Myometrial cell (primary cell): ENCODE measurements around the gene MYB. TPM values are rescaled to one million over a fixed set of nuclear protein-coding genes. Genes with fewer than 3 reads are reported as not detected.

Experiments used
- total RNA-seq: library from RNA; depleted of rRNA; stranded (reverse); fragments of >200 nt; gene quantifications from 2 replicates; pipeline ENCODE4 v1.2.3, GENCODE V29; 2015

Gene MYB
- 2.5 and 4.0 TPM in 2 replicates for total RNA-seq

DNA sequence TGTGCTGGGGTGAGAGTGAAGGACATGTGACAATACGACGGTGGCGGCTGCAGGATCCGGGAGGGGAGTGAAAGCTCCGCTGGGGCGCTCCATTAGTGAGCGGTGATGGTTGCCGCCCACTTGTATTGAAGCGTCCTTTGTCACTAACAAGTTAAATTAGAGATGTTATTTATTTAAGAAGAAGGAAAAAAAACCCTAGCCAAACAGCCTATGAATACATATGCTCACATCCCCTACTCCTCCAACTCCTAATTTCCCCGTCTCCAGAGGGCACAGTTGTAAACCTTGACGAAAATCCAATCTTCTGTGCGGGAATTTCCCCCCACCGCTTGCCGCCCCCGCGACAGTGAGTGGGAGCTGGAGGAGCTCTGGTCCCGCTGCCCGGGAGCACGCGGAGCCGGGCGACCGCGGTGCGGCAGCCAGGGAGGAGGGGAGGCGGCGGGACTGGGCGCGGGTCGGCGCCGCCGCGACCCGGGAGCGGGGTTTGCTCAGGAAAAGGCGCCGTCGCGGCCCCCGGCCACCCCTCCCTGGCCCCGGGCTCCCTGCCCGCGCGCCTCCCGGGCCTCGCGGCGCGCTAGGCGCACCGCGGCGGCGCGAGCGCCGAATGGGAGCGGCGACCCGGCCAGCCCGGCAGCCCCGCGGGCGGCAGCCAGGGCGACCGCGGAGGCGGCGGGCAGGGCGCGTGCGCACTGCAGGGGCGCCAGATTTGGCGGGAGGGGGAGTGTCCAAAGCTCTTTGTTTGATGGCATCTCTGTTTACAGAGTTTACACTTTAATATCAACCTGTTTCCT is at the start of gene MYB:
Gene MYB, plus strand, starts transcription at position 767 of the 791 bp plus-strand sequence. CDS start 206 bp downstream, outside the sequence.

Other genes with a start within 250 kb of the MYB start
- gene ALDH8A1, start 231.2 kb upstream of the MYB start, total RNA-seq, result 1.6 TPM in 1 of 2 replicates, not detected in the other
- 56.2 and 122 TPM in 2 replicates for gene HBS1L, start 126.5 kb upstream of the MYB start, total RNA-seq